Stomach (tissue), 9 donors: Measurements from ENCODE around the gene RPS17. TPM values are rescaled to one million over a fixed set of nuclear protein-coding genes. Genes with fewer than 3 reads are reported as not detected.

ENCODE experiments used
- DNase-seq, 2 donors: peaks; one replicate each; pipeline versions ENCODE4 v3.0.0 to v3.0.0-alpha.2; 2013 to 2019
- H3K27ac ChIP-seq, 5 donors: fragments of 200-600 bp in 4 of 5; sonication (generic) in 4 of 5; one replicate each; pipeline ENCODE4 v1.5.1; 2013 to 2019; ENCODE audit warnings: mild to moderate bottlenecking in 1 of 5, moderate library complexity in 1 of 5
- H3K27me3 ChIP-seq, 3 donors: fragments of 200-600 bp; sonication (generic); one replicate each; pipeline ENCODE4 v1.5.1; 2017 to 2019; ENCODE audit warnings: mixed run types in 1 of 3
- H3K36me3 ChIP-seq, 4 donors: fragments of 200-600 bp; sonication (generic); 1 replicate in 3 of 4; 2 replicates in 1 of 4; pipeline ENCODE4 v1.5.1; 2016 to 2019
- H3K4me1 ChIP-seq, 4 donors: fragments of 200-600 bp; sonication (generic); one replicate each; pipeline ENCODE4 v1.5.1; 2016 to 2019
- H3K4me3 ChIP-seq, 4 donors: fragments of 200-600 bp; sonication (generic) in 3 of 4; one replicate each; pipeline ENCODE4 v1.5.1; 2016 to 2019; ENCODE audit warnings: mild to moderate bottlenecking in 1 of 4
- H3K9me3 ChIP-seq, 4 donors: fragments of 200-600 bp; sonication (generic); one replicate each; pipeline ENCODE4 v1.5.1; 2016 to 2019
- EP300 ChIP-seq: sonication (generic); formaldehyde crosslinking; IDR thresholded peaks from one replicate; pipeline ENCODE4 v1.6.1; 2017; ENCODE audit warnings: antibody characterized with exemption
- POLR2A ChIP-seq, 4 donors: fragments of 450-650 bp; IDR thresholded peaks; one replicate each; pipeline ENCODE4 v1.6.1; 2016; ENCODE audit warnings: antibody characterized with exemption in 4 of 4, control low read depth in 2 of 4, mild to moderate bottlenecking in 1 of 4, moderate library complexity in 1 of 4
- POLR2AphosphoS5 ChIP-seq, 3 donors: sonication (generic); formaldehyde crosslinking; IDR thresholded peaks; one replicate each; pipeline ENCODE4 v1.6.1; 2016; ENCODE audit warnings: antibody characterized with exemption in 3 of 3
- WGBS, 5 donors: extraction: QIAGEN DNeasy Blood & Tissue Kit in 3 of 5; methylation state at CpG; one replicate each; pipeline versions ENCODE4 v1.1.5 to v1.1.7; 2013 to 2018; 5-methylcytosine and 5-hydroxymethylcytosine counted together
- intact Hi-C: fragments of 100-400 bp; cut with DNase I; formaldehyde crosslinking; loops from one replicate; pipeline ENCODE4 v1.15.1; 2023; ENCODE audit warnings: low total_unique reads
- polyA plus RNA-seq, 3 donors: library from polyadenylated mRNA; stranded (reverse); fragments of 200-250 nt; gene quantifications; one replicate each; pipeline ENCODE4 v1.2.3, GENCODE V29; 2013
- total RNA-seq, 5 donors: library from RNA; depleted of rRNA; stranded (reverse); fragments of >200 nt; gene quantifications; one replicate each; pipeline versions ENCODE4 v1.1.0 to v1.2.3, GENCODE V29; 2014 to 2016
- TF ChIP-seq, protein P1 (sequence below), 7 experiments: fragments of 450-650 bp in 4 of 7; fragments of 200-600 bp in 3 of 7; sonication (generic) in 3 of 7; IDR thresholded peaks; one replicate each; pipeline ENCODE4 v1.5.1; 2016 to 2019; ENCODE audit warnings: antibody characterized with exemption in 7 of 7, control low read depth in 2 of 7, mild to moderate bottlenecking in 1 of 7
- donor health status: healthy with polysubstance abuse.
- donor health status: Bipolar disorder and iron deficiency.
- donor health status: healthy.

RPS17 gene
- total and polyA plus RNA-seq, 8 donors = 364 to 5,380 (median 1,723) TPM

DNA sequence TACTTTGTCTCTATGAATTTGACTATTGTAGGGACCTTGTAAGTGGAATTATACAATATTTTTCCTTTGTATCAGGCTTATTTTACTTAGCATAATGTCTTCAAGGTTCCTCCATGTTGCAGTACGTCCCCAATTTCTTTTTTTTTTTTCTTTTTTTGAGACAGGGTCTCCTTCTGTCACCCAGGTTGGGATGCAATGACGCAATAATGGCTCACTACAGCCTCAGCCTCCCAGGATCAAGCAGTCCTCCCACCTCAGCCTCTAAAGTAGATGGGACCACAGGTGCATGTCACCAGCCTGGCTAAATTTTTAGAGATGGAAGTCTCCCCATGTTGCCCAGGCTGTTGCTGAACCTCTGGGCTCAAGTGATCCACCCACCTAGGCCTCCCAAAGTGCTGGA lies 40.5 kb upstream of the RPS17 start:
- 49 to 84% (median 78%) methylated on average over 2 of the region's 2 CpGs for WGBS, 5 donors
- no peak for TF ChIP-seq EP300
- TF ChIP-seq POLR2AphosphoS5 (IDR thresholded peaks at IDR 0.05) = no peak
- TF ChIP-seq, protein P1, sequence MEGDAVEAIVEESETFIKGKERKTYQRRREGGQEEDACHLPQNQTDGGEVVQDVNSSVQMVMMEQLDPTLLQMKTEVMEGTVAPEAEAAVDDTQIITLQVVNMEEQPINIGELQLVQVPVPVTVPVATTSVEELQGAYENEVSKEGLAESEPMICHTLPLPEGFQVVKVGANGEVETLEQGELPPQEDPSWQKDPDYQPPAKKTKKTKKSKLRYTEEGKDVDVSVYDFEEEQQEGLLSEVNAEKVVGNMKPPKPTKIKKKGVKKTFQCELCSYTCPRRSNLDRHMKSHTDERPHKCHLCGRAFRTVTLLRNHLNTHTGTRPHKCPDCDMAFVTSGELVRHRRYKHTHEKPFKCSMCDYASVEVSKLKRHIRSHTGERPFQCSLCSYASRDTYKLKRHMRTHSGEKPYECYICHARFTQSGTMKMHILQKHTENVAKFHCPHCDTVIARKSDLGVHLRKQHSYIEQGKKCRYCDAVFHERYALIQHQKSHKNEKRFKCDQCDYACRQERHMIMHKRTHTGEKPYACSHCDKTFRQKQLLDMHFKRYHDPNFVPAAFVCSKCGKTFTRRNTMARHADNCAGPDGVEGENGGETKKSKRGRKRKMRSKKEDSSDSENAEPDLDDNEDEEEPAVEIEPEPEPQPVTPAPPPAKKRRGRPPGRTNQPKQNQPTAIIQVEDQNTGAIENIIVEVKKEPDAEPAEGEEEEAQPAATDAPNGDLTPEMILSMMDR (IDR thresholded peaks at IDR 0.05) = no peak
- TF ChIP-seq POLR2A (IDR thresholded peaks at IDR 0.05) = no peak
- no peak overlapping the region for H3K4me3 ChIP-seq
- intact Hi-C loops = loop anchor here (10.0 kb wide), 1 partner anchor 64 kb away; the partner anchor contains the start of gene CPEB1
- DNase-seq = no peak
- no peak overlapping the region for H3K27ac ChIP-seq
- no peaks in the 10 kb centered on the region for H3K4me1 ChIP-seq
- no peaks in the 10 kb centered on the region for H3K27me3 ChIP-seq
- H3K9me3 ChIP-seq = no peaks in the 10 kb centered on the region
- no peaks in the 10 kb centered on the region for H3K36me3 ChIP-seq

DNA sequence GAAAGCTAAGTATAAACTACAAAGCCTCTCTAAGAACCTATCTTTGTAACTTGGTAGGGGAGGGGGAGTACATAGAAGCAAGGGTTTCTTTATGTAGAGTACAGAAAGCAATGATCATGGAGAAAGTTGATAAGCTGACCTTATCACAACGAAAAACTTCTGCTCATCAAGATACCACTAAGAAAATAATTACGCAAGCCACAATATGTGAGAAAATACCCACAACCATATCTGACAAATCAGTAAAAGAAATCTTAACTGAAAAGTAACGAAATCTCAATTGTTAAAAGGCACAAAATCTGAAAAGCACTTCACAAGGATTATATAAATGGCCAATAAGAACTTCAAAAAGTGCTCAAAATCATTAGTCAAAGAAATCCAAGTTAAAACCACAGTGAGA lies 35.1 kb upstream of the RPS17 start:
- 41 to 59% (median 43%) methylated on average over 3 of the region's 3 CpGs for WGBS, 5 donors
- no peak for DNase-seq
- peaks cover 12 to 23% (median 16%) of the 10 kb centered on the region in 4 donors for H3K4me1 ChIP-seq
- no peak overlapping the region for H3K4me3 ChIP-seq
- intact Hi-C loops = no loop called here
- H3K27me3 ChIP-seq = peaks cover 0 to 7% (median 4%) of the 10 kb centered on the region in 3 donors
- TF ChIP-seq, protein P1 (IDR thresholded peaks at IDR 0.05) = no peak
- TF ChIP-seq EP300 (no peak), POLR2A (IDR thresholded peaks at IDR 0.05) (no peak), POLR2AphosphoS5 (IDR thresholded peaks at IDR 0.05) (no peak)
- H3K9me3 ChIP-seq = no peaks in the 10 kb centered on the region
- no peaks in the 10 kb centered on the region for H3K36me3 ChIP-seq
- H3K27ac ChIP-seq = no peak overlapping the region

DNA sequence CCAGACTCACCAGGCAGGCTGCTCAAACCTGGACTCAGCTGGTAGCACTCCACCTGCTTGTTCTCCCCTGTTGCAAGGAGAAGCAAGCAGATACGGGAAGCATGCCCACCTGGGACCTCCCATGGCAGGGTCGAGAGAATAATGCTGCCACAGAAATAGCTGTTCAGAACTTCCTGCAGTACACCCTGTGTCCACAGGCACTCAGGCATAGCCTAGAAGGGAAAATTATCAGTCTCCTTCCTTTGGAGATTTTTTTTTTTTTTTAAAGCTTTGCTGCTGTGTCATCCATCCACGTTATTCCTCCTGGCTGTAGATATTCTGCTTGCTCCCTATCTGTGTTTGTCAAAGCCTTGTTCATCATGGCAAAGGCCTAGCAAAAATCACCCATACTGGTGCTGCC lies 32.7 kb upstream of the RPS17 start:
- intact Hi-C loops = no loop called here
- no peak for DNase-seq
- Histone ChIP-seq H3K9me3 (no peaks in the 10 kb centered on the region), H3K27me3 (peaks cover 0 to 7% (median 4%) of the 10 kb centered on the region in 3 donors), H3K36me3 (no peaks in the 10 kb centered on the region), H3K4me3 (no peak overlapping the region), H3K4me1 (peaks cover 12 to 23% (median 16%) of the 10 kb centered on the region in 4 donors), H3K27ac (no peak overlapping the region)
- no peak for TF ChIP-seq EP300
- TF ChIP-seq, protein P1 (IDR thresholded peaks at IDR 0.05) = no peak
- no peak for TF ChIP-seq POLR2AphosphoS5 (IDR thresholded peaks at IDR 0.05)
- no peak for TF ChIP-seq POLR2A (IDR thresholded peaks at IDR 0.05)
- 50 to 66% (median 55%) methylated on average over 3 of the region's 3 CpGs for WGBS, 5 donors

DNA sequence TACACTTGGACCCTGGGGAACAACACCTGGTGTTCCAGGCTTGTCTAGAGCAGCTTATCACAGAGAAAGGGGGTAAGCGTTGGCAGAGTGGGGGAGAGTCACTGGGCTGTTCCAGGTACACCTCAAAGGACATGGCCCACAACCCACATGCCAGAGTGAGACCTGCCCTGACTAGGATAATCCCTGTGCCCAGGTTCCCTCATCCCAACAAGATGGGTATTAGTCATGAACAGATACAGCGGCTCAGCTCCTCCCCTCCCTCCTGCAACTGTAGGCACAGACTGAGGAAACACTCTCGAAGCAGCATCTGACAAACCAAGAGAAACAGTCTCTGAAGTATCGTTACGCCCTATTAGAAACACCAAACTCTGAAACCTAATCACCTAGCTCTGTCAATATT lies 32.1 kb upstream of the RPS17 start:
- Histone ChIP-seq H3K36me3 (peaks cover 0 to 5% (median 0%) of the 10 kb centered on the region in 4 donors), H3K27ac (peak overlapping the region in 3 of 5 donors; percentile 58 to 79 (median 71)), H3K27me3 (peaks cover 0 to 7% (median 4%) of the 10 kb centered on the region in 3 donors), H3K4me3 (peak overlapping the region in 2 of 4 donors; percentile 43), H3K4me1 (peaks cover 12 to 23% (median 16%) of the 10 kb centered on the region in 4 donors), H3K9me3 (no peaks in the 10 kb centered on the region)
- no peak for TF ChIP-seq POLR2A (IDR thresholded peaks at IDR 0.05)
- TF ChIP-seq POLR2AphosphoS5 (IDR thresholded peaks at IDR 0.05) = no peak
- no peak for TF ChIP-seq EP300
- TF ChIP-seq, protein P1 (IDR thresholded peaks at IDR 0.05) = no peak
- intact Hi-C loops = no loop called here
- DNase-seq = no peak
- 37 to 59% (median 38%) methylated on average over 5 of the region's 5 CpGs for WGBS, 5 donors
